Stimulated activated CD8-positive, alpha-beta memory T cell treated with anti-CD3 and anti-CD28 coated beads, Interleukin-15, amount 100 ng/mL, for 4 hours (primary cell): ENCODE results near the gene HSPB9.

Experiments used
- DNase-seq, 2 donors: peaks; one replicate each; pipeline ENCODE4 v3.0.0-alpha.2; 2020; ENCODE audit warnings: low read depth in 2 of 2

HSPB9 gene

GRCh38 chr17:42122371-42123303 lies at the start of gene HSPB9:
HSPB9 (plus strand) TSS chr17:42122804; CDS start chr17:42122851, 47 bp downstream.
- no peak for DNase-seq

GRCh38 chr17:42075789-42076188 lies 46.8 kb upstream of the HSPB9 start:
- no peak for DNase-seq

GRCh38 chr17:42076797-42077559 lies 45.6 kb upstream of the HSPB9 start:
- DNase-seq: no peak

GRCh38 chr17:42077755-42078154 lies 44.8 kb upstream of the HSPB9 start:
- DNase-seq: no peak

GRCh38 chr17:42078396-42079043 lies 44.1 kb upstream of the HSPB9 start:
- DNase-seq: no peak

- no peak for DNase-seq
Observed at GRCh38 chr17:42079541-42079940, 43.1 kb upstream of the HSPB9 start.

GRCh38 chr17:42081516-42082129 lies 41.0 kb upstream of the HSPB9 start:
- DNase-seq: no peak

- DNase-seq: no peak
Observed at GRCh38 chr17:42087042-42087701, 35.4 kb upstream of the HSPB9 start.

- no peak for DNase-seq
Observed at GRCh38 chr17:42087736-42088705, 34.6 kb upstream of the HSPB9 start.

- DNase-seq: no peak
Observed at GRCh38 chr17:42088736-42089135, 33.9 kb upstream of the HSPB9 start.

GRCh38 chr17:42090964-42091790 lies 31.4 kb upstream of the HSPB9 start:
- DNase-seq: no peak

GRCh38 chr17:42092939-42093338 lies 29.7 kb upstream of the HSPB9 start:
- DNase-seq: no peak

- no peak for DNase-seq
Observed at GRCh38 chr17:42094375-42095069, 28.1 kb upstream of the HSPB9 start.

- DNase-seq: no peak
Observed at GRCh38 chr17:42096360-42097111, 26.1 kb upstream of the HSPB9 start.

GRCh38 chr17:42097691-42098631 lies 24.6 kb upstream of the HSPB9 start, which contains the start of gene ZNF385C:
ZNF385C (minus strand) TSS chr17:42098473; CDS start chr17:42063056, 35,417 bp downstream.
- DNase-seq: peak in 1 of 2 donors; percentile 17

GRCh38 chr17:42098730-42099399 lies 23.7 kb upstream of the HSPB9 start:
- DNase-seq: no peak
